MM.1S (cell line): ENCODE data around the gene DECR2.

Experiments
- EZH2 ChIP-seq: fragments of 300-600 bp; sonication (generic); optimal IDR thresholded peaks from 2 replicates; pipeline ENCODE3; 2017; ENCODE audit warnings: low read depth, mild to moderate bottlenecking, antibody characterized with exemption, low read length, mixed read lengths
- TF ChIP-seq, protein P1 (sequence below): fragments of 300-600 bp; sonication (generic); IDR thresholded peaks from 2 replicates; pipeline ENCODE4 v1.5.1; 2016; ENCODE audit warnings: antibody characterized with exemption, low read length, mixed read lengths

DNA sequence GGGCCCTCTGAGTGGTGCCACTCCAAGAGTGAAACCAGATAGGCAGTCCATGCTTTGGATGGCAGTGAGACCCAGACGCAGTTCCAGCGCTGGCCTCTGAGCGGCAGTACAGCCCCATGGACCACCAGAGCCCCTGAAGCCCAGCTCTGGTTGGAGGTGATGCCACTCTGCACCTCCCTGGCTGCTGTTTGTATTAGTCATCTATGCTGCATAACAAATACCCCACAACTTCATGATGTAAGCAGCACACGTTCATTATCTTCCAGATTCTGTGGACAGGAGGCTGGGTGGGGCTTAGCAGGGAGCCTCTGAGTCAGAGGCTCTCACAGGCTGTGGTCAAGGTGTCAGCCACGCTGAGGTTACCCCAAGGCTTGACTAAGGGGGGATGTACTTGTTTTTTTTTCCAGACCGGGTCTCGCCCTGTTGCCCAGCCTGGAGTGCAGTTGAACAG, 9.8 kb upstream of the DECR2 start:
- TF ChIP-seq, protein P1, sequence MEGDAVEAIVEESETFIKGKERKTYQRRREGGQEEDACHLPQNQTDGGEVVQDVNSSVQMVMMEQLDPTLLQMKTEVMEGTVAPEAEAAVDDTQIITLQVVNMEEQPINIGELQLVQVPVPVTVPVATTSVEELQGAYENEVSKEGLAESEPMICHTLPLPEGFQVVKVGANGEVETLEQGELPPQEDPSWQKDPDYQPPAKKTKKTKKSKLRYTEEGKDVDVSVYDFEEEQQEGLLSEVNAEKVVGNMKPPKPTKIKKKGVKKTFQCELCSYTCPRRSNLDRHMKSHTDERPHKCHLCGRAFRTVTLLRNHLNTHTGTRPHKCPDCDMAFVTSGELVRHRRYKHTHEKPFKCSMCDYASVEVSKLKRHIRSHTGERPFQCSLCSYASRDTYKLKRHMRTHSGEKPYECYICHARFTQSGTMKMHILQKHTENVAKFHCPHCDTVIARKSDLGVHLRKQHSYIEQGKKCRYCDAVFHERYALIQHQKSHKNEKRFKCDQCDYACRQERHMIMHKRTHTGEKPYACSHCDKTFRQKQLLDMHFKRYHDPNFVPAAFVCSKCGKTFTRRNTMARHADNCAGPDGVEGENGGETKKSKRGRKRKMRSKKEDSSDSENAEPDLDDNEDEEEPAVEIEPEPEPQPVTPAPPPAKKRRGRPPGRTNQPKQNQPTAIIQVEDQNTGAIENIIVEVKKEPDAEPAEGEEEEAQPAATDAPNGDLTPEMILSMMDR = peak; percentile 78
- TF ChIP-seq EZH2 = no peak
